Gastroesophageal sphincter (tissue), 4 donors: Measurements from ENCODE around the gene ETS1. TPM values are rescaled to one million over a fixed set of nuclear protein-coding genes. Genes with fewer than 3 reads are reported as not detected.

ENCODE experiments used
- ATAC-seq: fragments of 150-250 bp; one replicate; pipeline ENCODE4 v1.9.1; 2016; ENCODE audit warnings: mild to moderate bottlenecking, moderate library complexity
- H3K27ac ChIP-seq, 4 donors: fragments of 200-600 bp; sonication (generic) in 3 of 4; 1 replicate in 3 of 4; 2 replicates in 1 of 4; pipeline ENCODE4 v1.5.1; 2016 to 2019
- H3K27me3 ChIP-seq: fragments of 200-600 bp; sonication (generic); one replicate; pipeline ENCODE4 v1.5.1; 2019
- H3K36me3 ChIP-seq, 2 donors: fragments of 200-600 bp; sonication (generic); one replicate each; pipeline ENCODE4 v1.5.1; 2019; ENCODE audit warnings: control low read depth in 1 of 2
- H3K4me1 ChIP-seq, 3 donors: fragments of 200-600 bp; sonication (generic); 1 replicate in 2 of 3; 2 replicates in 1 of 3; pipeline ENCODE4 v1.5.1; 2016 to 2019; ENCODE audit warnings: control low read depth in 2 of 3
- H3K4me3 ChIP-seq, 2 donors: fragments of 200-600 bp; sonication (generic); one replicate each; pipeline ENCODE4 v1.5.1; 2019; ENCODE audit warnings: mild to moderate bottlenecking in 1 of 2, moderate library complexity in 1 of 2
- H3K9me3 ChIP-seq, 3 donors: fragments of 200-600 bp; sonication (generic); one replicate each; pipeline ENCODE4 v1.5.1; 2017 to 2019; ENCODE audit warnings: control low read depth in 2 of 3
- CTCF ChIP-seq, 4 experiments: fragments of 200-600 bp in 2 of 4; fragments of 450-650 bp in 2 of 4; sonication (generic) in 1 of 4; IDR thresholded peaks; one replicate each; pipeline ENCODE4 v1.5.1; 2017 to 2019; ENCODE audit warnings: antibody characterized with exemption in 4 of 4, mild to moderate bottlenecking in 2 of 4, moderate library complexity in 2 of 4
- EP300 ChIP-seq: sonication (generic); formaldehyde crosslinking; IDR thresholded peaks from one replicate; pipeline ENCODE4 v1.6.1; 2017; ENCODE audit warnings: antibody characterized with exemption, mild to moderate bottlenecking
- POLR2A ChIP-seq, 2 donors: fragments of 450-650 bp; IDR thresholded peaks; one replicate each; pipeline ENCODE4 v1.6.1; 2017; ENCODE audit warnings: antibody characterized with exemption in 2 of 2, mild to moderate bottlenecking in 2 of 2, moderate library complexity in 1 of 2
- POLR2AphosphoS5 ChIP-seq: sonication (generic); formaldehyde crosslinking; IDR thresholded peaks from one replicate; pipeline ENCODE4 v1.6.1; 2017; ENCODE audit warnings: antibody characterized with exemption
- WGBS, 2 donors: methylation state at CpG; one replicate each; pipeline ENCODE4 v1.1.5; 2018; ENCODE audit warnings: low coverage in 1 of 2; 5-methylcytosine and 5-hydroxymethylcytosine counted together
- total RNA-seq, 4 donors: library from RNA; depleted of rRNA; stranded (reverse); fragments of >200 nt; gene quantifications; one replicate each; pipeline ENCODE4 v1.1.0, GENCODE V29; 2016

The ETS1 gene
- total RNA-seq, 4 donors from 2014 or later: 32.2 to 65.2 (median 51.0) TPM

GRCh38 chr11:128484172-128484571 is 103.2 kb downstream of the ETS1 start:
- peaks cover 0 to 79% of the 10 kb centered on the region in 2 donors for H3K36me3 ChIP-seq
- WGBS, 2 donors: 77 to 93% methylated on average over 2 to 3 of the region's 4 CpGs
- H3K27ac ChIP-seq: no peak overlapping the region
- H3K4me3 ChIP-seq: no peak overlapping the region
- no peak for ATAC-seq
- H3K9me3 ChIP-seq: no peaks in the 10 kb centered on the region
- TF ChIP-seq POLR2AphosphoS5: no peak
- H3K27me3 ChIP-seq: no peaks in the 10 kb centered on the region
- peaks cover 4 to 67% (median 13%) of the 10 kb centered on the region in 3 donors for H3K4me1 ChIP-seq

GRCh38 chr11:128483211-128483788 is 104.1 kb downstream of the ETS1 start:
- no peaks in the 10 kb centered on the region for H3K9me3 ChIP-seq
- TF ChIP-seq POLR2AphosphoS5: no peak
- TF ChIP-seq EP300: no peak
- no peak for TF ChIP-seq CTCF (IDR thresholded peaks at IDR 0.05)
- no peak for TF ChIP-seq POLR2A (IDR thresholded peaks at IDR 0.05)
- H3K27me3 ChIP-seq: no peaks in the 10 kb centered on the region
- peak overlapping the region in 2 of 4 donors; percentile 72 to 74 for H3K27ac ChIP-seq
- H3K4me1 ChIP-seq: peaks cover 4 to 67% (median 17%) of the 10 kb centered on the region in 3 donors
- 66 to 78% methylated on average over 5 to 7 of the region's 7 CpGs for WGBS, 2 donors
- peaks cover 0 to 70% of the 10 kb centered on the region in 2 donors for H3K36me3 ChIP-seq
- ATAC-seq: no peak
- no peak overlapping the region for H3K4me3 ChIP-seq

- Histone ChIP-seq H3K4me1 (peaks cover 4 to 62% (median 17%) of the 10 kb centered on the region in 3 donors), H3K36me3 (peaks cover 0 to 64% of the 10 kb centered on the region in 2 donors), H3K27me3 (no peaks in the 10 kb centered on the region), H3K9me3 (no peaks in the 10 kb centered on the region), H3K4me3 (no peak overlapping the region), H3K27ac (peak overlapping the region in 3 of 4 donors; percentile 61 to 74 (median 72))
- 60 to 96% methylated on average over 1 to 4 of the region's 11 CpGs for WGBS, 2 donors
- TF ChIP-seq CTCF (IDR thresholded peaks at IDR 0.05) (no peak), EP300 (no peak), POLR2AphosphoS5 (peak; percentile 24)
- ATAC-seq: peak; percentile 45
Measured at GRCh38 chr11:128482512-128483191, 104.7 kb downstream of the ETS1 start.

GRCh38 chr11:128482092-128482491 is 105.3 kb downstream of the ETS1 start:
- TF ChIP-seq CTCF (IDR thresholded peaks at IDR 0.05): no peak
- TF ChIP-seq POLR2A (IDR thresholded peaks at IDR 0.05): no peak
- no peak for TF ChIP-seq EP300
- no peak for TF ChIP-seq POLR2AphosphoS5
- Histone ChIP-seq H3K27me3 (no peaks in the 10 kb centered on the region), H3K27ac (peak overlapping the region in 3 of 4 donors; percentile 61 to 74 (median 72)), H3K36me3 (peaks cover 0 to 64% of the 10 kb centered on the region in 2 donors), H3K4me1 (peaks cover 4 to 68% (median 17%) of the 10 kb centered on the region in 3 donors), H3K4me3 (no peak overlapping the region), H3K9me3 (no peaks in the 10 kb centered on the region)
- WGBS, 2 donors: 25 to 86% methylated on average over 1 to 3 of the region's 3 CpGs
- ATAC-seq: no peak

GRCh38 chr11:128481135-128481534 is 106.2 kb downstream of the ETS1 start:
- Histone ChIP-seq H3K36me3 (peaks cover 0 to 64% of the 10 kb centered on the region in 2 donors), H3K27ac (peak overlapping the region in 3 of 4 donors; percentile 41 to 74 (median 72))
- WGBS, 2 donors: 65 to 77% methylated on average over 2 of the region's 2 CpGs

More at GRCh38 chr11:128481135-128481534, 106.2 kb downstream of the ETS1 start:
- H3K27me3 ChIP-seq: no peaks in the 10 kb centered on the region
- H3K9me3 ChIP-seq: no peaks in the 10 kb centered on the region
- no peak overlapping the region for H3K4me3 ChIP-seq
- peak; percentile 80 for ATAC-seq
- TF ChIP-seq POLR2AphosphoS5 (peak; percentile 84), EP300 (no peak)
- H3K4me1 ChIP-seq: peaks cover 4 to 77% (median 17%) of the 10 kb centered on the region in 3 donors
